Sigmoid colon (tissue), 7 donors: ENCODE measurements around the gene CCDC192. TPM values are rescaled to one million over a fixed set of nuclear protein-coding genes. Genes with fewer than 3 reads are reported as not detected.

Experiments
- DNase-seq: peaks from one replicate; pipeline ENCODE4 v3.0.0-alpha.2; 2019
- H3K27ac ChIP-seq, 4 donors: fragments of 200-600 bp; sonication (generic); one replicate each; pipeline ENCODE4 v1.5.1; 2016 to 2019; ENCODE audit warnings: mild to moderate bottlenecking in 1 of 4
- H3K27me3 ChIP-seq, 3 donors: fragments of 200-600 bp; sonication (generic); one replicate each; pipeline ENCODE4 v1.5.1; 2019; ENCODE audit warnings: mild to moderate bottlenecking in 1 of 3
- H3K36me3 ChIP-seq, 4 donors: fragments of 200-600 bp; sonication (generic); one replicate each; pipeline ENCODE4 v1.5.1; 2016 to 2019
- H3K4me1 ChIP-seq, 4 donors: fragments of 200-600 bp; sonication (generic); one replicate each; pipeline ENCODE4 v1.5.1; 2017 to 2019
- H3K4me3 ChIP-seq, 4 donors: fragments of 200-600 bp; sonication (generic); one replicate each; pipeline ENCODE4 v1.5.1; 2017 to 2019; ENCODE audit warnings: mild to moderate bottlenecking in 2 of 4, moderate library complexity in 1 of 4
- H3K9me3 ChIP-seq, 4 donors: fragments of 200-600 bp in 3 of 4; sonication (generic) in 3 of 4; one replicate each; pipeline versions ENCODE4 v1.5.1 to v1.6.1; 2013 to 2019
- EP300 ChIP-seq, 4 donors: sonication (generic); formaldehyde crosslinking; IDR thresholded peaks; one replicate each; pipeline ENCODE4 v1.6.1; 2017; ENCODE audit warnings: antibody characterized with exemption in 4 of 4
- POLR2A ChIP-seq, 2 donors: fragments of 450-650 bp; IDR thresholded peaks; one replicate each; pipeline ENCODE4 v1.6.1; 2016; ENCODE audit warnings: antibody characterized with exemption in 2 of 2, mild to moderate bottlenecking in 2 of 2, moderate library complexity in 2 of 2
- POLR2AphosphoS5 ChIP-seq, 4 donors: sonication (generic); formaldehyde crosslinking; IDR thresholded peaks; one replicate each; pipeline ENCODE4 v1.6.1; 2017; ENCODE audit warnings: antibody characterized with exemption in 4 of 4
- WGBS, 2 donors: extraction: QIAGEN DNeasy Blood & Tissue Kit; methylation state at CpG; one replicate each; pipeline ENCODE4 v1.1.7; 2013; 5-methylcytosine and 5-hydroxymethylcytosine counted together
- intact Hi-C: fragments of 100-400 bp; cut with DNase I; formaldehyde crosslinking; loops from one replicate; pipeline ENCODE4 v1.15.1; 2023
- polyA plus RNA-seq, 3 donors: library from polyadenylated mRNA; stranded (reverse); fragments of 200-250 nt; gene quantifications; one replicate each; pipeline ENCODE4 v1.2.3, GENCODE V29; 2013
- total RNA-seq, 4 donors: library from RNA; depleted of rRNA; stranded (reverse); fragments of >200 nt; gene quantifications; one replicate each; pipeline ENCODE4 v1.1.0, GENCODE V29; 2016
- TF ChIP-seq, protein P1 (sequence below), 4 experiments: fragments of 450-650 bp in 3 of 4; fragments of 200-600 bp in 1 of 4; IDR thresholded peaks; one replicate each; pipeline ENCODE4 v1.5.1; 2016 to 2019; ENCODE audit warnings: antibody characterized with exemption in 4 of 4, mild to moderate bottlenecking in 3 of 4, moderate library complexity in 2 of 4
- donor health status: healthy with polysubstance abuse.
- donor health status: Bipolar disorder and iron deficiency.
- donor health status: healthy.

Gene CCDC192
- total and polyA plus RNA-seq, 7 donors: 0.36 to 2.4 TPM; not detected in 5

DNA sequence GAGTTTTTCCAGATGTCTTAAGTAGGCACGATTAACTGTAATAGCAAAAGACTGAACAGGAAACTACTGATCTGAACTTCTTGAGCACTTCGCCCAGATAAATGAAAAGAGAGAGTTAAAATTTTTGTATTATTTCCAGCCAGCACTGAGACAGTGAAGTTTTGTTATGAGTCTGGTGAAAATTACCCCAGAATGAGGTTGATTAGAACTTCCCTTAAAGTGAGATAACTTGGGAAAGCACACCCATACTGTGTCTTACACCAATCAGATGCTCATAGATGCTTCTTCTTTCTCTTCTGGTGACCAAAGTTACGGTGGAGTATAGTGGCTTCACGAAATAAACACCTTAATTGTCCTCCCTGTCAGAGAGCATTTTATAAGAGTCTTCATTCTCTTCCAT lies 248.6 kb downstream of the CCDC192 start:
- intact Hi-C loops: loop anchor here (1.0 to 10.0 kb wide), 3 partner anchors 81 to 137 kb away; no protein-coding TSS in a partner anchor
- H3K4me1 ChIP-seq: peaks cover 0 to 29% (median 12%) of the 10 kb centered on the region in 4 donors
- H3K36me3 ChIP-seq: no peaks in the 10 kb centered on the region
- 83% methylated on average over 4 of the region's 4 CpGs for WGBS, 2 donors
- no peak for TF ChIP-seq EP300 (IDR thresholded peaks at IDR 0.05)
- TF ChIP-seq, protein P1, sequence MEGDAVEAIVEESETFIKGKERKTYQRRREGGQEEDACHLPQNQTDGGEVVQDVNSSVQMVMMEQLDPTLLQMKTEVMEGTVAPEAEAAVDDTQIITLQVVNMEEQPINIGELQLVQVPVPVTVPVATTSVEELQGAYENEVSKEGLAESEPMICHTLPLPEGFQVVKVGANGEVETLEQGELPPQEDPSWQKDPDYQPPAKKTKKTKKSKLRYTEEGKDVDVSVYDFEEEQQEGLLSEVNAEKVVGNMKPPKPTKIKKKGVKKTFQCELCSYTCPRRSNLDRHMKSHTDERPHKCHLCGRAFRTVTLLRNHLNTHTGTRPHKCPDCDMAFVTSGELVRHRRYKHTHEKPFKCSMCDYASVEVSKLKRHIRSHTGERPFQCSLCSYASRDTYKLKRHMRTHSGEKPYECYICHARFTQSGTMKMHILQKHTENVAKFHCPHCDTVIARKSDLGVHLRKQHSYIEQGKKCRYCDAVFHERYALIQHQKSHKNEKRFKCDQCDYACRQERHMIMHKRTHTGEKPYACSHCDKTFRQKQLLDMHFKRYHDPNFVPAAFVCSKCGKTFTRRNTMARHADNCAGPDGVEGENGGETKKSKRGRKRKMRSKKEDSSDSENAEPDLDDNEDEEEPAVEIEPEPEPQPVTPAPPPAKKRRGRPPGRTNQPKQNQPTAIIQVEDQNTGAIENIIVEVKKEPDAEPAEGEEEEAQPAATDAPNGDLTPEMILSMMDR (IDR thresholded peaks at IDR 0.05): no peak
- TF ChIP-seq POLR2A (IDR thresholded peaks at IDR 0.05): no peak
- no peak for TF ChIP-seq POLR2AphosphoS5 (IDR thresholded peaks at IDR 0.05)
- peak overlapping the region in 3 of 4 donors; percentile 64 to 71 (median 65) for H3K27ac ChIP-seq
- DNase-seq: no peak
- no peaks in the 10 kb centered on the region for H3K9me3 ChIP-seq
- no peak overlapping the region for H3K4me3 ChIP-seq
- no peaks in the 10 kb centered on the region for H3K27me3 ChIP-seq

DNA sequence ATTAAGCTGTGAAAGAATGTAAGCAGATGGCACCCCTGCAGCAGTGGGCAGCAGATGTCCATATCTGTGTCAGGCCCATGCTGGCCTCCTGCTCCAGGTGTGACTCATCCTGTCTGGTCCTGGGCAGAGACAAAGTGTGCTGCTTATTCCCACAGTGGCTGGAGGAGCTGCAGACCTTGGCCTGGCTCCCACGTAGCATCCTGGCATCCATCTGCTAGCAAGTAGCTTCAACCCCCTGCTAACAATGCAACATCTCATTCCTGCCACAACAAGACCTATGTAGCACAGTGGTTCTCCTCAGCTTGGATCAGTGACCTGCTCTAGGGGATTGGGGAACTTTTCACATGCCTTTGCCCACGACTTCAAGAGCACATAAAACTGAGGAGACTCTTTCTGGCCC lies 254.0 kb downstream of the CCDC192 start:
- Histone ChIP-seq H3K4me1 (peaks cover 0 to 51% (median 40%) of the 10 kb centered on the region in 4 donors), H3K9me3 (no peaks in the 10 kb centered on the region), H3K27ac (peak overlapping the region; percentile 27 to 71 (median 54)), H3K36me3 (no peaks in the 10 kb centered on the region), H3K27me3 (no peaks in the 10 kb centered on the region), H3K4me3 (no peak overlapping the region)
- 19 to 40% methylated on average over 2 of the region's 2 CpGs for WGBS, 2 donors
- DNase-seq: peak; percentile 89
- intact Hi-C loops: loop anchor here (10.0 kb wide), 1 partner anchor 142 kb away; no protein-coding TSS in a partner anchor
- TF ChIP-seq POLR2AphosphoS5 (IDR thresholded peaks at IDR 0.05): peak; percentile 12 to 77 (median 64)
- TF ChIP-seq, protein P1 (IDR thresholded peaks at IDR 0.05): peak in 3 of 4 experiments; percentile 25 to 45 (median 41)
- TF ChIP-seq EP300 (IDR thresholded peaks at IDR 0.05): no peak
- TF ChIP-seq POLR2A (IDR thresholded peaks at IDR 0.05): no peak

DNA sequence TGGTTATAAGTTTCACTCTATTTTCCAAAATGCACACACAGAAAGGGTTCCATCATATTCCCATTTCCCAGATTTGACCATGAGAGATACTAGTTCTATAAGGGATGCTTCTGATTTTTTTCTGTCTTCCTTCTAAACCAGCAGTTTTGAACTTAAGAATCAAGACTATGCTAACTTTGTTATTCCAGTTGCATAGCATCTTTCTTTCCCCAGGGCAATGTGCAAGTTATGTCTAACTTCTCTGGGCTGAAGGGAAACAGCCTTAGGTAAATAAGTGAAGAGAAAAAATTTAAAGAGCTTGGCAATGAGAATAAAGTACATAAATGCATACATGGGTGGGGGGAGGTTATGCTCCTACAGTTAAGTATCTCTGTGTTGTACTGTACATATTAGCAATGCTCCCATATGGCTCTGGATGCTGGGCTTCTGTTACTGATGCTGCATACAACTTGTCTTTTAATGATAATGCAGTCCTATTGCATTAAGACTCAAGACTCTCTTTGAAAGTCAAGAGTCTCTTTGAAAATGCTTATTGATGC lies 254.6 kb downstream of the CCDC192 start:
- no peak overlapping the region for H3K4me3 ChIP-seq
- peak overlapping the region in 3 of 4 donors; percentile 50 to 71 (median 57) for H3K27ac ChIP-seq
- no peaks in the 10 kb centered on the region for H3K27me3 ChIP-seq
- peaks cover 0 to 51% (median 40%) of the 10 kb centered on the region in 4 donors for H3K4me1 ChIP-seq
- intact Hi-C loops: loop anchor here (10.0 kb wide), 1 partner anchor 143 kb away; no protein-coding TSS in a partner anchor
- H3K36me3 ChIP-seq: no peaks in the 10 kb centered on the region
- DNase-seq: no peak
- no peaks in the 10 kb centered on the region for H3K9me3 ChIP-seq
- TF ChIP-seq POLR2AphosphoS5 (IDR thresholded peaks at IDR 0.05) (no peak), POLR2A (IDR thresholded peaks at IDR 0.05) (no peak)

DNA sequence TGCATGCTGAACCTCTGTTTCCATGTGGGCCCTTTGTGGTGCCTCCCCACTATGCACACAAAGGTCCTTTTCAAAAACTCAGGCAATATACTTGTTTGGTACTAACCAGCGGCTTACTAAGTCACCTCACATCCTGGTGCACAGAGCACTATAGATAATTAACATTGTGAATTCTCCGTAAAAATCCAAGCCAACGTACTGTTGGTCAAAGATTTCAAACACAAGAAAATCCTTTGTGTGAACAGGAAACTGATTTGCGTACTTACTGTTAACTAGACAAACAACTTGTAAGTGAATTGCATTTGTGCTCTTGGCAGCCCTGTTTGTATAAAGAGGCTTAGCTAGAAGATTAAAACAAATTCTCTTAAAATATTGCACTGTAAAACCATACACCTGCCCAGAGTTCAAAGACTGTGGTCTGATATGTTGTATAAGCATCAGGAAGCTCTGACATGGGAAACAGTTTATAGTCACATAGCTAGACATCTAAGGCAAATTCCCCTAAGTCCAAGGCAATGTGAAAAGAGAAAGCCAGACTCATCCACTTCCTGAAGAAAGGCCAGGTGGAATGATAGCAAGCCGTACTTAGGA lies 255.3 kb downstream of the CCDC192 start:
- Histone ChIP-seq H3K36me3 (no peaks in the 10 kb centered on the region), H3K4me1 (peaks cover 0 to 51% (median 40%) of the 10 kb centered on the region in 4 donors), H3K27me3 (no peaks in the 10 kb centered on the region), H3K9me3 (no peaks in the 10 kb centered on the region), H3K4me3 (no peak overlapping the region), H3K27ac (peak overlapping the region; percentile 38 to 71 (median 54))
- intact Hi-C loops: loop anchor here (10.0 kb wide), 1 partner anchor 144 kb away; no protein-coding TSS in a partner anchor
- 13 to 61% methylated on average over 5 of the region's 5 CpGs for WGBS, 2 donors
- DNase-seq: no peak
- TF ChIP-seq POLR2A (IDR thresholded peaks at IDR 0.05) (no peak), EP300 (IDR thresholded peaks at IDR 0.05) (no peak), POLR2AphosphoS5 (IDR thresholded peaks at IDR 0.05) (no peak)
- TF ChIP-seq, protein P1 (IDR thresholded peaks at IDR 0.05): no peak

DNA sequence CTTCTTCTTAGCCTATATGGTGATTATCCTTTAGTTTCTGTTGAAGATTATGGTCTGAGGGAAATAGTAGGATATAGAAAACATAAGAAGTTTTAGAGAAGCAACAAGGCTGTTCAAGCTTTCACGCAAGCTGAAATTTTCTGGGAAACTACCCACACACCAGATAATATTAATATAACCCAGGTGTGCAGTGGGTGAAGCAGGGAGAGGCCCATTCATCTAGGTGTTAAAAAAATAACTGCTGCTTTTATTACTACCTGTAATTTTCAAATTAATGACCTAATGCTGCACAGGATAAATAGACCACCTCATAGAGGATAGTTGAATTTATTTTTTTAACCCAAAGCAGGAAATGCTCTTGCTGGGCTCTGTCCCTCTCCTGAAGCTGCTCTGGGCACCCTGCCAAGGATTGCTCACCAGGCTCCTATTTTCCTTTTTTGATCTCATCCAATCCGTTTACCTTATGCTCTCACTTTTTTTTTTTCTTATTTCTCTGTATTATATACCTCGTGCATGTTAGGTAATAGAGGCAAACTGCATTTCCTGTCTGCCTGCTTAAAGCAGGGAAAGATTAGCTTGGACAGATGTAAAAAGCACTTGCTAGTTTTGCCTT lies 256.1 kb downstream of the CCDC192 start:
- intact Hi-C loops: loop anchor here (10.0 kb wide), 1 partner anchor 144 kb away; no protein-coding TSS in a partner anchor
- H3K9me3 ChIP-seq: no peaks in the 10 kb centered on the region
- no peaks in the 10 kb centered on the region for H3K36me3 ChIP-seq
- peaks cover 0 to 51% (median 40%) of the 10 kb centered on the region in 4 donors for H3K4me1 ChIP-seq
- H3K27me3 ChIP-seq: no peaks in the 10 kb centered on the region
- H3K4me3 ChIP-seq: no peak overlapping the region
- TF ChIP-seq, protein P1 (IDR thresholded peaks at IDR 0.05): no peak
- TF ChIP-seq POLR2A (IDR thresholded peaks at IDR 0.05) (no peak), EP300 (IDR thresholded peaks at IDR 0.05) (no peak), POLR2AphosphoS5 (IDR thresholded peaks at IDR 0.05) (no peak)
- H3K27ac ChIP-seq: peak overlapping the region; percentile 38 to 71 (median 54)
- 5 to 28% methylated on average over 3 of the region's 3 CpGs for WGBS, 2 donors
- peak; percentile 83 for DNase-seq
